Measurements from ENCODE around the gene SLC52A3. TPM values are rescaled to one million over a fixed set of nuclear protein-coding genes. Genes with fewer than 3 reads are reported as not detected.

Gene SLC52A3
- total RNA-seq, 1 experiment from 2014 or later, result 7.7 TPM

DNA sequence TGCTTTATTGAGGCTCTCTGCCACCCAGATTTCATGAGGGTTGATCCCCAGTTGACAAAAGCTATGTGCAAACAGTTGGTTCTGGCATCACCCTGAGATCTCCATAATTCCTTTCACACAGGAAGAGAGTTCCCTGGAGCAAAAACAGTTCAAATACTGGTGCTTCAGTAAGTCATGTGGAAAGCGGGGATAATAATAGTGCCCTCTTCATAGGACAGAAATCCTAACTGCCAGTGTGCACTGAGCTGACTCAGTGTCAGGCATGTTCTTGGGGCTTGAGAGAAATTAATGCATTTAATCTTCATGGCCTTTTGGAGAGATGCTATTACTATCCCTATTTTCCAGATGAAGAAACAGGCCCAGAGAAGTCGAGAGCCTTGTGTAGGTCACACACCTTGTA, 7.9 kb upstream of the SLC52A3 start:
- no peak overlapping the region; the same call in 1 of the 2 replicates for H3K27ac Mint-ChIP-seq
- no peaks in the 10 kb centered on the region for H3K27me3 Mint-ChIP-seq (ENCODE audit: low read depth)
- H3K9me3 Mint-ChIP-seq, result no peaks in the 10 kb centered on the region
- POLR2A ChIA-PET, result no interaction called here
- H3K4me1 Mint-ChIP-seq, result peaks cover 44% of the 10 kb centered on the region
- DNase-seq (ENCODE audit: low spot score) (no peak), ATAC-seq (no peak)
- TF ChIP-seq ZNF121 (CRISPR knock-in tag; IDR thresholded peaks at IDR 0.05), result no peak
- TF ChIP-seq CREM (CRISPR knock-in tag; IDR thresholded peaks at IDR 0.05), result no peak
- no peak for TF ChIP-seq ZNF512 (CRISPR knock-in tag; IDR thresholded peaks at IDR 0.05; ENCODE audit: borderline replicate concordance)
- no peak for TF ChIP-seq ETV6 (CRISPR knock-in tag; IDR thresholded peaks at IDR 0.05)
- TF ChIP-seq STAT6 (CRISPR knock-in tag; conservative IDR thresholded peaks at IDR 0.05; ENCODE audit: low read depth), result no peak
- no peak for TF ChIP-seq EMX1 (CRISPR knock-in tag; IDR thresholded peaks at IDR 0.05)
- no peak for TF ChIP-seq MYBL2 (CRISPR knock-in tag; IDR thresholded peaks at IDR 0.05)
- TF ChIP-seq E2F5 (CRISPR knock-in tag; IDR thresholded peaks at IDR 0.05), result no peak
- no peak for TF ChIP-seq ZBTB21 (CRISPR knock-in tag; IDR thresholded peaks at IDR 0.05; ENCODE audit: borderline replicate concordance)
- TF ChIP-seq FOXJ3 (CRISPR knock-in tag; IDR thresholded peaks at IDR 0.05; ENCODE audit: borderline replicate concordance), result no peak
- CTCF ChIA-PET, result interaction anchor here (0.9 to 4.6 kb wide), 12 partner anchors 13 to 333 kb away, joined by 3 to 24 read pairs (median 3); no protein-coding TSS in a partner anchor
- no peak overlapping the region for H3K4me3 Mint-ChIP-seq
- H3K36me3 Mint-ChIP-seq, result no peaks in the 10 kb centered on the region

DNA sequence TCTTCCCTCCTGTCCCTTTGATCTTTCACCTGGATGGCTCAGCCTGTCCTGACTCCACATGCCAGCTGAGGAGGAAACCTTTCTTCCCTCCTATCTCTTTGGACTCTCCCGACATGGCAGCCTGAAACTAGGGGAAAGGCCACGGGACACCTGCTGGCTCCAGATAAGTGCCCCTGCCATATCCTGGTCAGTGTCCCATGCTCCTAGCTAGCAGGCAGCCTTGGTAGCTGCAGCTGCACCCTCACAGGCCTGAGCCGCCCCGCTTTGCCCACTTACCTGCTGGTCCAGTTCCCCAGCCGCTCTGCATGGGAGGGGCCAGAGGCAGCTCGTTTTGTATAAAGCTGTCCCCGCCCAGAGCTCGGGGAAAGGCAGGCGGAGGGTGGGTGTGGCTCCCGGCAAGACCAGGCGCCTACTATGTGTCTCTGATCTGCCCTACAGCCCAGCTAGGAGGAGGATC, 7.4 kb upstream of the SLC52A3 start:
- Mint-ChIP-seq H3K36me3 (0 out of 2 replicates have a peak, but pooled peaks cover 2% of the 10 kb centered on the region), H3K27me3 (ENCODE audit: low read depth) (no peaks in the 10 kb centered on the region), H3K4me3 (peak overlapping the region; percentile 67), H3K27ac (peak overlapping the region; percentile 71), H3K9me3 (peaks cover 3% of the 10 kb centered on the region; the same call in 1 of the 2 replicates), H3K4me1 (peaks cover 44% of the 10 kb centered on the region)
- ChIA-PET POLR2A (no interaction called here), CTCF (interaction anchor here (0.9 to 4.6 kb wide), 11 partner anchors 13 to 184 kb away, joined by 3 to 24 read pairs (median 3); no protein-coding TSS in a partner anchor)
- peak; percentile 77 for DNase-seq (ENCODE audit: low spot score)
- ATAC-seq, result peak; percentile 96
- TF ChIP-seq PRDM15 (CRISPR knock-in tag; IDR thresholded peaks at IDR 0.05) (no peak), FOXP1 (CRISPR knock-in tag; IDR thresholded peaks at IDR 0.05; ENCODE audit: borderline replicate concordance) (0 out of 2 replicates have a peak, but pooled peaks have one; percentile 44), OVOL2 (CRISPR knock-in tag; IDR thresholded peaks at IDR 0.05; ENCODE audit: borderline replicate concordance) (no peak), MYBL2 (CRISPR knock-in tag; IDR thresholded peaks at IDR 0.05) (no peak), SP1 (CRISPR knock-in tag; conservative IDR thresholded peaks at IDR 0.05) (0 out of 2 replicates have a peak, but pooled peaks have one; percentile 53), ZBTB21 (CRISPR knock-in tag; IDR thresholded peaks at IDR 0.05; ENCODE audit: borderline replicate concordance) (0 out of 2 replicates have a peak, but pooled peaks have one; percentile 49), ZNF121 (CRISPR knock-in tag; IDR thresholded peaks at IDR 0.05) (peak; percentile 9; the same call in 1 of the 2 replicates), CREB1 (CRISPR knock-in tag; IDR thresholded peaks at IDR 0.05) (no peak), MAX (CRISPR knock-in tag; IDR thresholded peaks at IDR 0.05) (peak; percentile 46; the same call in 1 of the 2 replicates)
- TF ChIP-seq, protein P1, sequence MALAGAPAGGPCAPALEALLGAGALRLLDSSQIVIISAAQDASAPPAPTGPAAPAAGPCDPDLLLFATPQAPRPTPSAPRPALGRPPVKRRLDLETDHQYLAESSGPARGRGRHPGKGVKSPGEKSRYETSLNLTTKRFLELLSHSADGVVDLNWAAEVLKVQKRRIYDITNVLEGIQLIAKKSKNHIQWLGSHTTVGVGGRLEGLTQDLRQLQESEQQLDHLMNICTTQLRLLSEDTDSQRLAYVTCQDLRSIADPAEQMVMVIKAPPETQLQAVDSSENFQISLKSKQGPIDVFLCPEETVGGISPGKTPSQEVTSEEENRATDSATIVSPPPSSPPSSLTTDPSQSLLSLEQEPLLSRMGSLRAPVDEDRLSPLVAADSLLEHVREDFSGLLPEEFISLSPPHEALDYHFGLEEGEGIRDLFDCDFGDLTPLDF (CRISPR knock-in tag; IDR thresholded peaks at IDR 0.05), result no peak

All from WTC11 (cell line).